Tibial nerve (tissue), 4 donors: Measurements from ENCODE around the gene KIF21B. TPM values are rescaled to one million over a fixed set of nuclear protein-coding genes. Genes with fewer than 3 reads are reported as not detected.
"Not testable (repeated sequence)": the region's sequence is repeated elsewhere in the genome, so short reads cannot be mapped to it uniquely, and the experiment has no call there.

Experiments
- DNase-seq, 2 donors: peaks; one replicate each; pipeline ENCODE4 v3.0.0-alpha.2; 2019; ENCODE audit warnings: low spot score in 2 of 2
- H3K27ac ChIP-seq, 4 donors: fragments of 200-600 bp; sonication (generic) in 3 of 4; one replicate each; pipeline ENCODE4 v1.5.1; 2017 to 2019; ENCODE audit warnings: mild to moderate bottlenecking in 1 of 4
- H3K27me3 ChIP-seq, 2 donors: fragments of 200-600 bp; sonication (generic) in 1 of 2; one replicate each; pipeline versions ENCODE4 v1.5.1 to v1.6.0; 2017 to 2019
- H3K36me3 ChIP-seq, 3 donors: fragments of 200-600 bp; sonication (generic); one replicate each; pipeline ENCODE4 v1.5.1; 2018 to 2019
- H3K4me1 ChIP-seq, 4 donors: fragments of 200-600 bp; sonication (generic) in 3 of 4; one replicate each; pipeline ENCODE4 v1.5.1; 2017 to 2019
- H3K4me3 ChIP-seq, 4 donors: fragments of 200-600 bp; sonication (generic) in 3 of 4; one replicate each; pipeline ENCODE4 v1.5.1; 2017 to 2019; ENCODE audit warnings: mild to moderate bottlenecking in 1 of 4, moderate library complexity in 1 of 4
- H3K9me3 ChIP-seq, 4 donors: fragments of 200-600 bp; sonication (generic) in 3 of 4; one replicate each; pipeline ENCODE4 v1.5.1; 2017 to 2019
- CTCF ChIP-seq, 5 experiments: fragments of 200-600 bp in 3 of 5; fragments of 450-650 bp in 2 of 5; sonication (generic) in 3 of 5; IDR thresholded peaks; one replicate each; pipeline ENCODE4 v1.5.1; 2016 to 2019; ENCODE audit warnings: antibody characterized with exemption in 5 of 5, mild to moderate bottlenecking in 3 of 5, moderate library complexity in 2 of 5
- EP300 ChIP-seq, 2 donors: sonication (generic); formaldehyde crosslinking; IDR thresholded peaks; one replicate each; pipeline ENCODE4 v1.6.1; 2017; ENCODE audit warnings: antibody characterized with exemption in 2 of 2, mild to moderate bottlenecking in 1 of 2
- POLR2A ChIP-seq, 2 donors: fragments of 450-650 bp; IDR thresholded peaks; one replicate each; pipeline ENCODE4 v1.6.1; 2017; ENCODE audit warnings: antibody characterized with exemption in 2 of 2, mild to moderate bottlenecking in 2 of 2, moderate library complexity in 2 of 2
- WGBS, 2 donors: methylation state at CpG; one replicate each; pipeline ENCODE4 v1.1.5; 2018; 5-methylcytosine and 5-hydroxymethylcytosine counted together
- total RNA-seq, 4 donors: library from RNA; depleted of rRNA; stranded (reverse); fragments of >200 nt; gene quantifications; one replicate each; pipeline ENCODE4 v1.1.0, GENCODE V29; 2016

Gene KIF21B
- total RNA-seq, 4 donors from 2014 or later = 0.84 to 3.3 (median 2.6) TPM

- no peak for DNase-seq
- Histone ChIP-seq H3K36me3 (no peaks in the 10 kb centered on the region), H3K4me1 (peaks cover 0 to 8% (median 2%) of the 10 kb centered on the region in 4 donors), H3K9me3 (no peaks in the 10 kb centered on the region), H3K27ac (no peak overlapping the region), H3K4me3 (no peak overlapping the region), H3K27me3 (no peaks in the 10 kb centered on the region)
- no peak for TF ChIP-seq EP300 (IDR thresholded peaks at IDR 0.05)
- 83 to 84% methylated on average over 11 of the region's 11 CpGs for WGBS, 2 donors
Observed at GRCh38 chr1:200967693-200968468, 55.6 kb downstream of the KIF21B start.

- no peaks in the 10 kb centered on the region for H3K36me3 ChIP-seq
- DNase-seq = no peak
- no peak overlapping the region for H3K27ac ChIP-seq
- H3K4me3 ChIP-seq = no peak overlapping the region
- TF ChIP-seq POLR2A (IDR thresholded peaks at IDR 0.05) (no peak), EP300 (IDR thresholded peaks at IDR 0.05) (no peak), CTCF (IDR thresholded peaks at IDR 0.05) (no peak)
- no peaks in the 10 kb centered on the region for H3K27me3 ChIP-seq
- peaks cover 0 to 4% (median 0%) of the 10 kb centered on the region in 4 donors for H3K4me1 ChIP-seq
- H3K9me3 ChIP-seq = no peaks in the 10 kb centered on the region
- 93 to 95% methylated on average over 2 of the region's 2 CpGs for WGBS, 2 donors
Observed at GRCh38 chr1:200966934-200967333, 56.6 kb downstream of the KIF21B start.

DNA sequence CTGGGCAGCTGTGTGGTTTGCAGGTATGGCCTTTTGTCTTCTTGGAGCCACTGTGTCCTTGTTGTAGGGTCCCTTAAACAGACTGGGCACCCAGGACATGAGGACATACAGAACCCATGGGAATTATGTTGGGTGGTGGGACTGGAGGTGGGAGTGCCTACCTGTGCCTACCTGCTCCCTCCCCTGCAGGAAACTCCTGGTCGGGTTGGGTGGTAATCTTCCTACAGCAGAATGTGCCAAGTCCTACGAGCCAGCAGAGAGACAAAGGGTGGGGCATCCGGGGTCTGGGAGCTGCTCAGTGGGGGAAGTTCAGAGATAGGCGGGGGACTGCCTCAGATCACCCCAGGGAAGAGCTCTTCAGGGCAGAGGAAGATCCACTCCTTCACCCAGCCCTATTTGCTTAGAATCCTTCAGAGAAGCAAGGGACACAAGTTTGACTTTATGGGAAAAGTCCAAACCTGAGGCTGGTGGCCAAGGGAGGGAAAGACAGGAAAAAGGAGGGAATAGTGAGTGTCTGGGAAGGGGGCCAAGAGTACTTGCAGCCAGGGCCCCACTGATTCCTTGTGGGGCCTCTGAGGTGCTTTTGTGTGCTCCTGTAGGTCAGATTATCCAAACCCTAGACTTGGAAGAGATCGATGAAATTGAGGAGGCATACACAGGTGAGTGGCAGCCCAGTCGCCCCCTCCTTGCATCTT lies 58.3 kb downstream of the KIF21B start:
- WGBS, 2 donors = 41 to 43% methylated on average over 6 of the region's 6 CpGs
- no peak for DNase-seq
- no peak overlapping the region for H3K27ac ChIP-seq
- no peaks in the 10 kb centered on the region for H3K9me3 ChIP-seq
- H3K27me3 ChIP-seq = no peaks in the 10 kb centered on the region
- no peaks in the 10 kb centered on the region for H3K36me3 ChIP-seq
- peaks cover 0 to 1% (median 0%) of the 10 kb centered on the region in 4 donors for H3K4me1 ChIP-seq
- no peak overlapping the region for H3K4me3 ChIP-seq
- TF ChIP-seq POLR2A (IDR thresholded peaks at IDR 0.05) (no peak), EP300 (IDR thresholded peaks at IDR 0.05) (no peak), CTCF (IDR thresholded peaks at IDR 0.05) (no peak)

DNA sequence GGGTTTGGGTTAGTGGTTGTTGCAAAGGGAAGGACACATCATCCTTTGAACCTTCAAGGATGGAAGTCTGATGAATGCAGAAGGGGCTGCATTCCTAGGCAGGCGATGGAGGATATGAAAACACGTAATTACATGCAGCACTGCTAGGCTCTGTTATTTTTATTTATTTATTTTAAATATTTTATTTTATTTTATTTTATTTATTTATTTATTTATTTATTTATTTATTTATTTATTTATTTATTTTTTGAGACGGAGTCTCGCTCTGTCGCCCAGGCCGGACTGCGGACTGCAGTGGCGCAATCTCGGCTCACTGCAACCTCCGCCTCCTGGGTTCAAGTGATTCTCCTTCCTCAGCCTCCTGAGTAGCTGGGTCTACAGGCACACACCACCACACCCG lies 59.6 kb downstream of the KIF21B start:
- H3K27me3 ChIP-seq, H3K4me3 ChIP-seq, H3K27ac ChIP-seq, DNase-seq, H3K9me3 ChIP-seq, H3K36me3 ChIP-seq, H3K4me1 ChIP-seq: not testable (repeated sequence)
- 94 to 97% methylated on average over 11 of the region's 11 CpGs for WGBS, 2 donors

GRCh38 chr1:200963076-200963475 lies 60.4 kb downstream of the KIF21B start:
- no peaks in the 10 kb centered on the region for H3K36me3 ChIP-seq
- H3K27me3 ChIP-seq = no peaks in the 10 kb centered on the region
- H3K4me3 ChIP-seq = no peak overlapping the region
- TF ChIP-seq EP300 (IDR thresholded peaks at IDR 0.05) (no peak), CTCF (IDR thresholded peaks at IDR 0.05) (no peak), POLR2A (IDR thresholded peaks at IDR 0.05) (no peak)
- H3K27ac ChIP-seq = no peak overlapping the region
- WGBS, 2 donors = 82 to 87% methylated on average over 2 of the region's 2 CpGs
- no peak for DNase-seq
- H3K9me3 ChIP-seq = no peaks in the 10 kb centered on the region
- H3K4me1 ChIP-seq = peaks cover 0 to 7% (median 0%) of the 10 kb centered on the region in 4 donors

DNA sequence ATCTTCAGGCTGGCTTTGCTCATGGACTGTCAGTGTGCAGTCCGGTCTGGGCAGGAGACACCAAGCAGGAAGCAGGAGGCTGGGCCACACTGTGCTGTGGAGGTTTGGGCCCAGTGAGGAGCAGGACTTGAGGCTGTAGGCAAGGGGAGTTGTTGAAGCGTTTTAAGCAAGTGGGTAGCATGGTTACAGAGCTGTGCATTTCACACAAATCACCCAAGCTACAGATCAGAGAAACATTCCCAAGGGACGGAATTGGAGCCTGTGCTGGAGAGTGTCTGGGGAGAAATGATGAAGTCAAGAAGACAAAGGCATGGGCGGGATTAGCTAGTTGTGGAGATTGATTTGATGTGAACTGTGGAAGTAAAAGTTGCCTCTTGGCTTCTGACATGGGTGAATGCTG lies 60.9 kb downstream of the KIF21B start:
- no peak for TF ChIP-seq EP300 (IDR thresholded peaks at IDR 0.05)
- TF ChIP-seq POLR2A (IDR thresholded peaks at IDR 0.05) = no peak
- no peak for TF ChIP-seq CTCF (IDR thresholded peaks at IDR 0.05)
- Histone ChIP-seq H3K9me3 (no peaks in the 10 kb centered on the region), H3K36me3 (no peaks in the 10 kb centered on the region), H3K27me3 (no peaks in the 10 kb centered on the region), H3K27ac (no peak overlapping the region), H3K4me1 (peaks cover 0 to 7% (median 0%) of the 10 kb centered on the region in 4 donors), H3K4me3 (no peak overlapping the region)
- no peak for DNase-seq
- WGBS, 2 donors = 87 to 92% methylated on average over 4 of the region's 4 CpGs

- not testable (repeated sequence) for H3K36me3 ChIP-seq, H3K27ac ChIP-seq, H3K4me1 ChIP-seq, H3K27me3 ChIP-seq, DNase-seq, H3K9me3 ChIP-seq, H3K4me3 ChIP-seq
- WGBS, 2 donors = 95 to 96% methylated on average over 11 of the region's 11 CpGs
Observed at GRCh38 chr1:200962151-200962550, 61.4 kb downstream of the KIF21B start.
